Measurements from ENCODE around the gene NALCN.

- peak; percentile 93 for TF ChIP-seq CTCF (IDR thresholded peaks at IDR 0.05)
- TF ChIP-seq EZH2 (IDR thresholded peaks at IDR 0.05; ENCODE audit: borderline replicate concordance, insufficient read depth, low read depth, low read length, poor library complexity, severe bottlenecking) = no peak
These were observed 271.4 kb downstream of the NALCN start for GRCh38 chr13:101144808-101145419.

Data from B cell (primary cell).